Testis (tissue), 2 donors: ENCODE data around the gene CORO1C.

ENCODE experiments used
- CTCF ChIP-seq, 3 experiments: fragments of 450-650 bp in 2 of 3; fragments of 200-600 bp in 1 of 3; sonication (generic) in 1 of 3; IDR thresholded peaks; one replicate each; pipeline ENCODE4 v1.5.1; 2016 to 2019; ENCODE audit warnings: antibody characterized with exemption in 3 of 3, mild to moderate bottlenecking in 2 of 3, moderate library complexity in 1 of 3
- POLR2A ChIP-seq: fragments of 450-650 bp; IDR thresholded peaks from one replicate; pipeline ENCODE4 v1.6.1; 2017; ENCODE audit warnings: antibody characterized with exemption, mild to moderate bottlenecking, moderate library complexity

- TF ChIP-seq POLR2A = no peak
- no peak for TF ChIP-seq CTCF (IDR thresholded peaks at IDR 0.05)
Measured at GRCh38 chr12:108602976-108603704, 128.2 kb downstream of the CORO1C start.
